ENCODE data around the gene SECISBP2L.

SECISBP2L gene

GRCh38 chr15:49044002-49044401, 2.2 kb downstream of the SECISBP2L start:
- DNase-seq (ENCODE audit: low read depth) = no peak
- H3K4me3 ChIP-seq (ENCODE audit: control insufficient read depth, low read depth, low read length) = no peak overlapping the region
- TF ChIP-seq, protein P1, sequence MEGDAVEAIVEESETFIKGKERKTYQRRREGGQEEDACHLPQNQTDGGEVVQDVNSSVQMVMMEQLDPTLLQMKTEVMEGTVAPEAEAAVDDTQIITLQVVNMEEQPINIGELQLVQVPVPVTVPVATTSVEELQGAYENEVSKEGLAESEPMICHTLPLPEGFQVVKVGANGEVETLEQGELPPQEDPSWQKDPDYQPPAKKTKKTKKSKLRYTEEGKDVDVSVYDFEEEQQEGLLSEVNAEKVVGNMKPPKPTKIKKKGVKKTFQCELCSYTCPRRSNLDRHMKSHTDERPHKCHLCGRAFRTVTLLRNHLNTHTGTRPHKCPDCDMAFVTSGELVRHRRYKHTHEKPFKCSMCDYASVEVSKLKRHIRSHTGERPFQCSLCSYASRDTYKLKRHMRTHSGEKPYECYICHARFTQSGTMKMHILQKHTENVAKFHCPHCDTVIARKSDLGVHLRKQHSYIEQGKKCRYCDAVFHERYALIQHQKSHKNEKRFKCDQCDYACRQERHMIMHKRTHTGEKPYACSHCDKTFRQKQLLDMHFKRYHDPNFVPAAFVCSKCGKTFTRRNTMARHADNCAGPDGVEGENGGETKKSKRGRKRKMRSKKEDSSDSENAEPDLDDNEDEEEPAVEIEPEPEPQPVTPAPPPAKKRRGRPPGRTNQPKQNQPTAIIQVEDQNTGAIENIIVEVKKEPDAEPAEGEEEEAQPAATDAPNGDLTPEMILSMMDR (IDR thresholded peaks at IDR 0.05; ENCODE audit: control insufficient read depth, insufficient read depth, low read depth, low read length, missing control alignments) = no peak

GRCh38 chr15:49042165-49042564, 4.1 kb downstream of the SECISBP2L start:
- DNase-seq (ENCODE audit: low read depth) = no peak
- TF ChIP-seq, protein P1 (IDR thresholded peaks at IDR 0.05; ENCODE audit: control insufficient read depth, insufficient read depth, low read depth, low read length, missing control alignments) = no peak
- no peak overlapping the region for H3K4me3 ChIP-seq (ENCODE audit: control insufficient read depth, low read depth, low read length)

DNA sequence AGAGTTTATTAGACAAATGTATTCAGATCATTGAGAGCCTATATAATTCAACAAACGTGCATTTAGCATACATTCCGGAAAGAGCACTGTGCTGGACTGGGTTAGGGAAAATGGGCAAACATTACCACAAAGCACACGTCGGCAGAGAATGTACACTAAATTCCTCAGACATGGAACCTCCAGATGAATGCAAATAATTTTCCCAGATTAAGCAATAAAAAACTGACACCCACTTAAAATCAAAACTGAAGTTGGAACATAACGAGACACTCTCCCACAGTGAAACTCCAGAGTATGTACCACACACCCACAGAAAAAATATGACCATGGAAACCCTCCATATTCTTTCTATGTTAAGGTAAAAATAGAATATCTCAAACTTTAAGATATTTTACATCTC, 4.8 kb downstream of the SECISBP2L start:
- TF ChIP-seq, protein P1 (IDR thresholded peaks at IDR 0.05; ENCODE audit: control insufficient read depth, insufficient read depth, low read depth, low read length, missing control alignments) = no peak

GRCh38 chr15:49040151-49040550, 6.1 kb downstream of the SECISBP2L start:
- no peak overlapping the region for H3K4me3 ChIP-seq (ENCODE audit: control insufficient read depth, low read depth, low read length)
- no peak for DNase-seq (ENCODE audit: low read depth)
- TF ChIP-seq, protein P1 (IDR thresholded peaks at IDR 0.05; ENCODE audit: control insufficient read depth, insufficient read depth, low read depth, low read length, missing control alignments) = no peak

More for the DNA sequence above, 4.8 kb downstream of the SECISBP2L start:
- DNase-seq (ENCODE audit: low read depth) = no peak
- no peak overlapping the region for H3K4me3 ChIP-seq (ENCODE audit: control insufficient read depth, low read depth, low read length)

DNA sequence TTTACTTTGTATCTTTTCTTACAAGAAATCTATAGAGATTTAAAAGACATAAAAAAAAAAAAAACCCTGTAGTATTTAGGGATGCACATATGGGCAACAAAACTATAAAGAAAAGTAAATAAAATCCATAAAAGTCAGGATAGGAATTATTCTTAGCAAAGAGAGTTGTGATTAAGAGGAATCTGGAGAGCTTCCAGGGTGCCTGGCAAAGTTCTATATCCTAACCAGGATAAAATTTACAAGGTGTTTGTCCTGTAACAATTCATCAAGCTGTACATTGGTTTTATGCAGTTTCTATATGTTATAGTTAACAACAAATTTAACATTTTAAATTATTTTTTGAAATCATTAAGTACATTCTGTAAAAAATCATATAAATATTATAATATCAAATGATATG, 7.9 kb downstream of the SECISBP2L start:
- DNase-seq (ENCODE audit: low read depth) = no peak
- no peak overlapping the region for H3K4me3 ChIP-seq (ENCODE audit: control insufficient read depth, low read depth, low read length)
- TF ChIP-seq, protein P1 (IDR thresholded peaks at IDR 0.05; ENCODE audit: control insufficient read depth, insufficient read depth, low read depth, low read length, missing control alignments) = no peak

DNA sequence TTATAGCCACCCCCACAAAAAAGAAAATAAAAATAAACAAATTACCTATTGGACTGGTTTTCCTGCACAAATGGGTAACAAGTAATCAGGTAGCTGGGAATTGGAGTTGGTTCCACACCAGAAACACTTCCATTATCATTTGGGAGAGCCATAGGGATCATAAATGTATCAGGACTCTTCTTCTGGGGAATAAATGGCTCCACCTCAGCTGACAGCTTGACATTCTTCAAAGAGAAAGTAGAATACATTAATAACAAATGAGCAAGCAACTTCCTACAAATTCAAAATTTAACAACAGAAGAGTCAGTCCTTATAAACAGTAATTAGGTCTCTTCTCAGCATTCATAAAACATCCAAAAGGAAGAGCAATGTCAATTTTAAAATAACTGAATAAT, 8.7 kb downstream of the SECISBP2L start:
- H3K4me3 ChIP-seq (ENCODE audit: control insufficient read depth, low read depth, low read length) = no peak overlapping the region
- TF ChIP-seq, protein P1 (IDR thresholded peaks at IDR 0.05; ENCODE audit: control insufficient read depth, insufficient read depth, low read depth, low read length, missing control alignments) = no peak
- DNase-seq (ENCODE audit: low read depth) = no peak

All from AG09309 (cell line).